T-cell (primary cell): ENCODE measurements around the gene ZNF414. TPM values are rescaled to one million over a fixed set of nuclear protein-coding genes. Genes with fewer than 3 reads are reported as not detected.

Experiments
- ATAC-seq, 4 experiments: fragments of 200-7000 bp in 3 of 4; fragments of 150-1000 bp in 1 of 4; cut with Tn5 transposase; replicated peaks in 1 of 4; 1 replicate in 3 of 4; 2 replicates in 1 of 4; pipeline ENCODE4 v1.10.0; 2021; ENCODE audit warnings: moderate library complexity in 3 of 4, mild to moderate bottlenecking in 2 of 4, moderate number of reproducible peaks in 1 of 4
- CTCF ChIA-PET, 2 donors: fragments of 300-600 bp; sonication (Branson Sonifier 250); formaldehyde crosslinking; loops; one replicate each; lab custom pipeline; 2022; ENCODE audit warnings: antibody characterized with exemption in 2 of 2; lab: Charles Lee
- POLR2A ChIA-PET, 2 donors: fragments of 300-600 bp; sonication (Branson Sonifier 250); formaldehyde crosslinking; loops; one replicate each; lab custom pipeline; 2022; ENCODE audit warnings: antibody characterized with exemption in 2 of 2; lab: Charles Lee
- DNase-seq, 35 experiments: peaks; one replicate each; pipeline versions ENCODE4 v3.0.0 to v3.0.0-alpha.2; 2013 to 2023
- H3K27ac ChIP-seq: one replicate; pipeline ENCODE4 v1.5.1; 2013; ENCODE audit warnings: low read length
- H3K27me3 ChIP-seq, 2 experiments: replicated peaks in 1 of 2; 1 replicate in 1 of 2; 2 replicates in 1 of 2; pipeline versions ENCODE4 v1.6.1 to v1.7.0; 2013; ENCODE audit warnings: low read length in 1 of 2, mixed read lengths in 1 of 2; ENCODE audit not compliant: control insufficient read depth in 2 of 2, insufficient read depth in 2 of 2; ENCODE audit errors: extremely low read depth in 1 of 2
- H3K36me3 ChIP-seq, 2 donors: 1 replicate in 1 of 2; 2 replicates in 1 of 2; pipeline versions ENCODE4 v1.6.1 to v1.7.0; 2013; ENCODE audit warnings: low read length in 1 of 2; ENCODE audit not compliant: control insufficient read depth in 2 of 2, insufficient read depth in 1 of 2; ENCODE audit errors: extremely low read depth in 1 of 2
- H3K4me1 ChIP-seq, 2 experiments: 1 replicate in 1 of 2; 2 replicates in 1 of 2; pipeline versions ENCODE4 v1.6.1 to v1.7.0; 2013; ENCODE audit warnings: low read length in 2 of 2, mixed read lengths in 1 of 2; ENCODE audit not compliant: insufficient read depth in 2 of 2, control insufficient read depth in 1 of 2; ENCODE audit errors: extremely low read depth in 1 of 2
- H3K4me3 ChIP-seq, 2 donors: 1 replicate in 1 of 2; 2 replicates in 1 of 2; pipeline versions ENCODE4 v1.5.1 to v1.7.0; 2013; ENCODE audit warnings: mild to moderate bottlenecking in 2 of 2, low read length in 1 of 2, moderate library complexity in 1 of 2; ENCODE audit not compliant: control insufficient read depth in 1 of 2; ENCODE audit errors: extremely low read depth in 1 of 2
- H3K9me3 ChIP-seq: 2 replicates; pipeline ENCODE4 v1.7.0; 2013
- H3K27ac Mint-ChIP-seq, 2 donors: one replicate each; pipeline ENCODE4 v1.8.0; 2020 to 2021; ENCODE audit warnings: mild to moderate bottlenecking in 2 of 2, mixed read lengths in 2 of 2
- H3K27me3 Mint-ChIP-seq, 2 donors: one replicate each; pipeline ENCODE4 v1.8.0; 2021 to 2022; ENCODE audit warnings: mixed read lengths in 2 of 2
- H3K36me3 Mint-ChIP-seq: one replicate; pipeline ENCODE4 v1.8.0; 2021; ENCODE audit warnings: mixed read lengths
- H3K4me1 Mint-ChIP-seq, 3 donors: one replicate each; pipeline ENCODE4 v1.8.0; 2020 to 2022; ENCODE audit warnings: mixed read lengths in 3 of 3, mild to moderate bottlenecking in 1 of 3
- H3K4me3 Mint-ChIP-seq, 3 donors: one replicate each; pipeline ENCODE4 v1.8.0; 2020 to 2022; ENCODE audit warnings: mild to moderate bottlenecking in 3 of 3, mixed read lengths in 3 of 3, moderate library complexity in 3 of 3
- H3K9me3 Mint-ChIP-seq, 3 donors: one replicate each; pipeline ENCODE4 v1.8.0; 2020 to 2022; ENCODE audit warnings: mixed read lengths in 3 of 3
- WGBS: methylation state at CpG from one replicate; pipeline ENCODE4 v1.1.5; 2013; ENCODE audit warnings: missing lambda C conversion rate; ENCODE audit not compliant: insufficient coverage; 5-methylcytosine and 5-hydroxymethylcytosine counted together
- total RNA-seq, 35 experiments: library from RNA in 6 of 35; stranded (reverse) in 6 of 35; fragments of 120-200 nt in 1 of 35; gene quantifications; one replicate each; pipeline versions ENCODE4 v1.2.1 to v1.2.4 and lab custom pipeline; 2013 to 2026

Gene ZNF414
- total RNA-seq, 5 donors from 2014 or later (not counting 1 experiment from before 2014, with no cell fraction given): 34.4 to 78.6 (median 67.2) TPM

DNA sequence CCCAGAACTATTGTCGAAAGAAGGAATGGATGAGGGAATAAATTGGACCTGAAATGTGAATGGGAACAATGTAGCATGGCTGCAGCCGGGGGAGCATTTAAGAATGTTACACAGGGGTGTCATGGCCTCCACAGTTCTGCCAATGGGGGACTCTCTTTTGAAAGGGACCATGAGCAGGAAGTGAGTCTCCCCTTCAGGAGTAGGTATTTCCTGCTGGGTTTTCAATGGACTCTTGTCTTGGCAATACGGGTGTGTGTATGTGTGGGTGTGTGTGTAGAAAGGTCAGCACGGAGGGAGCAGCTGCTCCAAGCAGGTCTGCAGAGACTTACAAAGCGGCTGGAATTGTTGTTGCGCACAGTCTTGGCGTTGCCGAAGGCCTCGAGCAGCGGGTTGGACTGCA lies 38.8 kb upstream of the ZNF414 start:
- H3K4me1 Mint-ChIP-seq: peaks cover 10 to 15% (median 11%) of the 10 kb centered on the region in 3 donors
- peaks cover 0 to 10% of the 10 kb centered on the region in 2 experiments for H3K4me1 ChIP-seq
- peaks cover 0 to 59% of the 10 kb centered on the region in 2 donors for H3K36me3 ChIP-seq
- no peaks in the 10 kb centered on the region for H3K27me3 ChIP-seq
- H3K4me3 Mint-ChIP-seq: no peak overlapping the region
- ChIA-PET CTCF (no interaction called here), POLR2A (no interaction called here)
- no peaks in the 10 kb centered on the region for H3K9me3 ChIP-seq
- no peak overlapping the region for H3K27ac ChIP-seq
- ATAC-seq: no peak
- H3K36me3 Mint-ChIP-seq: peaks cover 29% of the 10 kb centered on the region
- 94% methylated on average over 9 of the region's 10 CpGs for WGBS
- H3K27me3 Mint-ChIP-seq: no peaks in the 10 kb centered on the region
- peak overlapping the region; percentile 12 to 49 for H3K27ac Mint-ChIP-seq
- H3K4me3 ChIP-seq: no peak overlapping the region
- no peaks in the 10 kb centered on the region for H3K9me3 Mint-ChIP-seq
- DNase-seq: no peak

- peaks cover 35% of the 10 kb centered on the region for H3K36me3 Mint-ChIP-seq
Measured at GRCh38 chr19:8550070-8550469, 36.1 kb upstream of the ZNF414 start.

DNA sequence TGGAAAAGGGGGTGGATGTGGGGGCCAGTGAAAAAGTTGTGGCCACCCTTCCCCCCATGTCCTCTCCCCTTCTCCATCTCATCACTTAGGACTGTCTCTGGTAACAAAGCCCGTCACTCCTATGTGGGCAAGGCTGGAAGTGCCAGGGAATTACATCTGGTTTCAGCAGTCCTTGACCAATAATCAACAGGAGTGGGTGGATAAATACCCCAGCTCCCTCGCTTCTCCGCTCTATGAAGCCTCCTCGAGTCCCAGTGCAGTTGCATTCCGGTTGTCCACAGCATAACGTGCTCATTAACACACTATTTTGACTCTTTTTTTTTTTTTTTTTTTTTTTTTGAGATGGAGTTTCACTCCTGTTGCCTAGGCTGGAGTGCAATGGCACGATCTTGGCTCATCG lies 31.8 kb upstream of the ZNF414 start:
- no peaks in the 10 kb centered on the region for H3K27me3 Mint-ChIP-seq
- no peak for DNase-seq
- Histone ChIP-seq H3K36me3 (peaks cover 0 to 54% of the 10 kb centered on the region in 2 donors), H3K9me3 (no peaks in the 10 kb centered on the region), H3K27ac (no peak overlapping the region), H3K27me3 (no peaks in the 10 kb centered on the region), H3K4me1 (no peaks in the 10 kb centered on the region), H3K4me3 (no peak overlapping the region)
- no peak overlapping the region for H3K4me3 Mint-ChIP-seq
- POLR2A ChIA-PET: no interaction called here
- no peaks in the 10 kb centered on the region for H3K9me3 Mint-ChIP-seq
- CTCF ChIA-PET: no interaction called here
- H3K36me3 Mint-ChIP-seq: peaks cover 15% of the 10 kb centered on the region
- peak overlapping the region in 1 of 2 donors; percentile 16 for H3K27ac Mint-ChIP-seq
- ATAC-seq: no peak
- 100% methylated on average over 2 of the region's 8 CpGs for WGBS
- H3K4me1 Mint-ChIP-seq: peaks cover 0 to 3% (median 0%) of the 10 kb centered on the region in 3 donors

More at GRCh38 chr19:8550070-8550469, 36.1 kb upstream of the ZNF414 start:
- H3K27me3 ChIP-seq: no peaks in the 10 kb centered on the region
- no peaks in the 10 kb centered on the region for H3K4me1 ChIP-seq
- Mint-ChIP-seq H3K4me3 (no peak overlapping the region), H3K9me3 (no peaks in the 10 kb centered on the region), H3K4me1 (peaks cover 4 to 8% (median 4%) of the 10 kb centered on the region in 3 donors), H3K27me3 (no peaks in the 10 kb centered on the region), H3K27ac (no peak overlapping the region)
- CTCF ChIA-PET: no interaction called here
- 97% methylated on average over 13 of the region's 15 CpGs for WGBS
- ATAC-seq: no peak
- no peak overlapping the region for H3K4me3 ChIP-seq
- no peak for DNase-seq
- POLR2A ChIA-PET: no interaction called here
- no peak overlapping the region for H3K27ac ChIP-seq
- no peaks in the 10 kb centered on the region for H3K9me3 ChIP-seq
- H3K36me3 ChIP-seq: peaks cover 0 to 69% of the 10 kb centered on the region in 2 donors

DNA sequence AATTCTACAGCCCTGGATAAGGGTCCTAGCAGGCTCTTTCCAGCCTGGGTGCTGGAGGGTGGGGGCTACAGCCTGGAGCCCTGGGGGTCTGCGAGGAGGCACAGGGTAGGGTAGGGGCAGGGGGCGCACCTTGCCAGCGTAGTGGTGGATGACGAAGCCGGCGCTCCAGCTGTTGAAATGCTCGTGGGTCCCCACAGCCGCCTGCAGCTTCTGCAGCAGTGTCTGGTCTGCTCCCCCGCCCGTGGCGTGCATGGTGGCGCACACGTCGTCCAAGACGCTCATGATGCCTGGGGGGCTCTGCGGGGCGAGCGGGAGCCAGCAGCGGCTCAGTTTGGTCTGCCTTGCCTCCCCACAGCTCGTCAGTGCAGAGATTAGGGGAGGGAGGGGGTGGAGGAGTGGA lies 30.2 kb upstream of the ZNF414 start:
- H3K27me3 ChIP-seq: no peaks in the 10 kb centered on the region
- H3K27ac ChIP-seq: no peak overlapping the region
- no peaks in the 10 kb centered on the region for H3K9me3 ChIP-seq
- H3K4me3 Mint-ChIP-seq: no peak overlapping the region
- ChIA-PET CTCF (no interaction called here), POLR2A (no interaction called here)
- no peak overlapping the region for H3K4me3 ChIP-seq
- no peaks in the 10 kb centered on the region for H3K4me1 ChIP-seq
- H3K4me1 Mint-ChIP-seq: peaks cover 0 to 3% (median 0%) of the 10 kb centered on the region in 3 donors
- H3K9me3 Mint-ChIP-seq: no peaks in the 10 kb centered on the region
- no peak overlapping the region for H3K27ac Mint-ChIP-seq
- H3K36me3 Mint-ChIP-seq: peaks cover 20% of the 10 kb centered on the region
- H3K36me3 ChIP-seq: peaks cover 0 to 54% of the 10 kb centered on the region in 2 donors
- 98% methylated on average over 20 of the region's 20 CpGs for WGBS
- ATAC-seq (no peak), DNase-seq (no peak)
- no peaks in the 10 kb centered on the region for H3K27me3 Mint-ChIP-seq

DNA sequence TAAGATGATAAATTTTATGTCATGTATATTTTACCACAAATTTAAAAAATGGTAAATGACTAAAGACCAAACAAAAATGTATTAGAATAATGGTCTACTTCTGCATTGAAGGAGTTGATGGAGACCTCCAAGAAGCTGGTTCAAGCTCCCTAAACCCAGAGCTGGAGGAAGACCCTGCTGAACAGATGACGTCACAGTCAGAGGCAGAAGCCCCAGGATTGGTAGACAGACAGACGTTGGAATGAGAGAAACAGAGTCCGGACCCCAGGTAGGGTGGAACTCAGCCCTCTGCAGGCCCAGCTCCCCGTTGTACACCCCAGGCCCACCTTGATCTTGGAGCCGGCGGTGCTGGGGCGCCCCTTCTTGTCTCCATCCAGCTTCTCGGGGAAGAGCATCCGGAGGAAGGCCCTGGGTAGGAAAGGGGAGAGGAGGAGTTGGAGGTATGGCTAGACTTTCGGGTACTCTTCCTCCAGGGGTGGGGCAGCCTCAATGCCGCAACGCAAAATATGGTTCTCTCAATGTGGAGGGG lies 25.7 kb upstream of the ZNF414 start:
- no peaks in the 10 kb centered on the region for H3K4me1 ChIP-seq
- ATAC-seq (no peak), DNase-seq (no peak)
- CTCF ChIA-PET: interaction anchor here in 1 of 2 donors (0.6 kb wide), 1 partner anchor 1873 kb away, joined by 4 read pairs; no protein-coding TSS in a partner anchor
- Mint-ChIP-seq H3K36me3 (peaks cover 23% of the 10 kb centered on the region), H3K27ac (peak overlapping the region; percentile 16 to 31), H3K9me3 (no peaks in the 10 kb centered on the region), H3K4me3 (no peak overlapping the region), H3K27me3 (no peaks in the 10 kb centered on the region), H3K4me1 (no peaks in the 10 kb centered on the region)
- peaks cover 0 to 59% of the 10 kb centered on the region in 2 donors for H3K36me3 ChIP-seq
- H3K9me3 ChIP-seq: no peaks in the 10 kb centered on the region
- POLR2A ChIA-PET: no interaction called here
- no peak overlapping the region for H3K27ac ChIP-seq
- H3K4me3 ChIP-seq: no peak overlapping the region
- no peaks in the 10 kb centered on the region for H3K27me3 ChIP-seq
- WGBS: 92% methylated on average over 11 of the region's 12 CpGs

GRCh38 chr19:8537099-8537498 lies 23.1 kb upstream of the ZNF414 start:
- Mint-ChIP-seq H3K27ac (no peak overlapping the region), H3K4me1 (peaks cover 0 to 3% (median 0%) of the 10 kb centered on the region in 3 donors)
- CTCF ChIA-PET: no interaction called here

More at GRCh38 chr19:8537099-8537498, 23.1 kb upstream of the ZNF414 start:
- 100% methylated on average over 2 of the region's 3 CpGs for WGBS
- POLR2A ChIA-PET: no interaction called here
- Histone ChIP-seq H3K36me3 (peaks cover 0 to 63% of the 10 kb centered on the region in 2 donors), H3K27ac (no peak overlapping the region), H3K27me3 (no peaks in the 10 kb centered on the region), H3K4me1 (no peaks in the 10 kb centered on the region), H3K4me3 (no peak overlapping the region), H3K9me3 (no peaks in the 10 kb centered on the region)
- Mint-ChIP-seq H3K36me3 (peaks cover 25% of the 10 kb centered on the region), H3K4me3 (no peak overlapping the region), H3K9me3 (no peaks in the 10 kb centered on the region), H3K27me3 (no peaks in the 10 kb centered on the region)
- ATAC-seq (no peak), DNase-seq (no peak)
